PFSK-1 (cell line): Measurements from ENCODE around the gene ABCG8.

Source experiments
- FOXP2 ChIP-seq: optimal IDR thresholded peaks from 2 replicates; pipeline ENCODE3; 2011; ENCODE audit warnings: borderline replicate concordance, control low read depth, inconsistent platforms; ENCODE audit not compliant: insufficient read depth; ENCODE audit errors: extremely low read length, extremely low read depth
- POLR2AphosphoS5 ChIP-seq: IDR thresholded peaks from 2 replicates; pipeline ENCODE4 v1.6.1; 2012; ENCODE audit warnings: low read depth, mild to moderate bottlenecking, control low read depth, low read length, moderate library complexity
- SIN3A ChIP-seq: IDR thresholded peaks from 2 replicates; pipeline ENCODE4 v1.6.1; 2012; ENCODE audit warnings: mild to moderate bottlenecking, low read length, moderate library complexity, borderline replicate concordance; ENCODE audit not compliant: insufficient read depth
- TAF1 ChIP-seq: IDR thresholded peaks from 2 replicates; pipeline ENCODE4 v1.6.1; 2012; ENCODE audit warnings: low read length, control low read depth, borderline replicate concordance; ENCODE audit not compliant: insufficient read depth
- TF ChIP-seq, protein P1 (sequence below), 2 experiments: IDR thresholded peaks; 2 replicates each; pipeline versions ENCODE4 v1.6.1 to v1.8.0; 2011 to 2012; ENCODE audit warnings: low read depth in 2 of 2, low read length in 2 of 2, control low read depth in 1 of 2, inconsistent platforms in 1 of 2, mild to moderate bottlenecking in 1 of 2, moderate library complexity in 1 of 2; ENCODE audit not compliant: insufficient read depth in 1 of 2

The ABCG8 gene

DNA sequence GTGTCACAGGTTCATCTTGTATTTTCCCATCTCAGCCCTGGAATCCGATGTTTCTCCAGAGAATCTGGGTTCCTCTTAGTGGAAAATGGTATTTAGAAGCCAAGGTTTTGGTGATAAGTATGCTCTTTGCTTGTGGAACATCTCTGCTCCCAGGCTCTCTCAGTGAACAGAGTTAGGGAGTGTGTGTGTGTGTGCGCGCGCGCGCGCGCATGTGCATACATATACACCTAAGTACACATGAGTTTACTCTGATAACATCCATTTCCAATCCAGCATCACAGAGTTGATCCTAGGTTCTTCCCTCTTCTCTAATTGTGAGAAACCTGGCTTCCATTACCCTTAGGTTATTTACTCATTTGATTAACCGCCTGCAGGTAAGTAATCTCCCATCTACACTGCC, 41.7 kb downstream of the ABCG8 start:
- TF ChIP-seq, protein P1, sequence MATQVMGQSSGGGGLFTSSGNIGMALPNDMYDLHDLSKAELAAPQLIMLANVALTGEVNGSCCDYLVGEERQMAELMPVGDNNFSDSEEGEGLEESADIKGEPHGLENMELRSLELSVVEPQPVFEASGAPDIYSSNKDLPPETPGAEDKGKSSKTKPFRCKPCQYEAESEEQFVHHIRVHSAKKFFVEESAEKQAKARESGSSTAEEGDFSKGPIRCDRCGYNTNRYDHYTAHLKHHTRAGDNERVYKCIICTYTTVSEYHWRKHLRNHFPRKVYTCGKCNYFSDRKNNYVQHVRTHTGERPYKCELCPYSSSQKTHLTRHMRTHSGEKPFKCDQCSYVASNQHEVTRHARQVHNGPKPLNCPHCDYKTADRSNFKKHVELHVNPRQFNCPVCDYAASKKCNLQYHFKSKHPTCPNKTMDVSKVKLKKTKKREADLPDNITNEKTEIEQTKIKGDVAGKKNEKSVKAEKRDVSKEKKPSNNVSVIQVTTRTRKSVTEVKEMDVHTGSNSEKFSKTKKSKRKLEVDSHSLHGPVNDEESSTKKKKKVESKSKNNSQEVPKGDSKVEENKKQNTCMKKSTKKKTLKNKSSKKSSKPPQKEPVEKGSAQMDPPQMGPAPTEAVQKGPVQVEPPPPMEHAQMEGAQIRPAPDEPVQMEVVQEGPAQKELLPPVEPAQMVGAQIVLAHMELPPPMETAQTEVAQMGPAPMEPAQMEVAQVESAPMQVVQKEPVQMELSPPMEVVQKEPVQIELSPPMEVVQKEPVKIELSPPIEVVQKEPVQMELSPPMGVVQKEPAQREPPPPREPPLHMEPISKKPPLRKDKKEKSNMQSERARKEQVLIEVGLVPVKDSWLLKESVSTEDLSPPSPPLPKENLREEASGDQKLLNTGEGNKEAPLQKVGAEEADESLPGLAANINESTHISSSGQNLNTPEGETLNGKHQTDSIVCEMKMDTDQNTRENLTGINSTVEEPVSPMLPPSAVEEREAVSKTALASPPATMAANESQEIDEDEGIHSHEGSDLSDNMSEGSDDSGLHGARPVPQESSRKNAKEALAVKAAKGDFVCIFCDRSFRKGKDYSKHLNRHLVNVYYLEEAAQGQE (IDR thresholded peaks at IDR 0.05; ENCODE audit: insufficient read depth in 1 of 2, low read depth in 2 of 2, low read length in 2 of 2): no peak
- TF ChIP-seq FOXP2 (no peak), SIN3A (no peak), POLR2AphosphoS5 (no peak), TAF1 (no peak)

DNA sequence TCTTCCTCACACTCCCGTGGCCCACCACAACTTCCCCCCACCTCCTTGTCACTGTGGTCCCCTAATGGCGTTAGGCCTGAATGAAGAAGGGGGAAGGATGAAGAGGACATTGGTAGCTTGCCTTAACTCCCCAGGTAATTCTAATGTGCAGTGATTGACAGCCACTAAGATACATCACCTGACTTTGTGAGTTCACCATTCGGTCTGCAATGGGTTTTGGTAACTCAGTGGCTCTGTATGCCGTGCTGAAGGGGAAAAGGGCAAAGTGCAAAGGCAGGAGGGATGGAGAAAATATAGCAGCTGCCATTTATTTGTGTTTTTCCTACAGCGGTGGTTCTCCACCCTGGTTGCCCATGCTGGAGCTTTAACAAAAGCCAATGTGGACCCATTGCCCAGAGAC, 42.2 kb downstream of the ABCG8 start:
- TF ChIP-seq POLR2AphosphoS5 (no peak), TAF1 (no peak), SIN3A (no peak), FOXP2 (no peak)
- TF ChIP-seq, protein P1 (IDR thresholded peaks at IDR 0.05; ENCODE audit: insufficient read depth in 1 of 2, low read depth in 2 of 2, low read length in 2 of 2): no peak

DNA sequence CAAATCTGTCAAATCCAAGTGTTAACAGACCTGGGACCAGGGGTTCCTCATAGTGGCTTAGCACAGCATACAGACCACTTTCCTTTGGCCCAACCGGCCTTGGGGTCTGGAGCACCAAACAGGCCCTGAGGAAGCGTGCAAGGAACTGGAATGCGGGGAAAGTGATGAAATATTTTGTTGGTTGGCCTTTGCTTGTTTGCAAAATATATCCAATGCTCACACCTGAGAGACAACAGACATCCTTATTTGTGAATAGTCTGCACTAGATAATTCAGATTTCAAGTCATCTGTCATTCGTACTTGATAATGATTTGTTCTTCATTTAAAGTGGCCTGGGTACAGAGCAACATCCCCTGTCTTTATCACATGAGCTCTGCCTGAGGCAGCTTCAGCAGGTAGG, 43.5 kb downstream of the ABCG8 start:
- no peak for TF ChIP-seq FOXP2
- no peak for TF ChIP-seq TAF1
- TF ChIP-seq SIN3A: no peak
- no peak for TF ChIP-seq POLR2AphosphoS5
- TF ChIP-seq, protein P1 (IDR thresholded peaks at IDR 0.05; ENCODE audit: insufficient read depth in 1 of 2, low read depth in 2 of 2, low read length in 2 of 2): no peak

DNA sequence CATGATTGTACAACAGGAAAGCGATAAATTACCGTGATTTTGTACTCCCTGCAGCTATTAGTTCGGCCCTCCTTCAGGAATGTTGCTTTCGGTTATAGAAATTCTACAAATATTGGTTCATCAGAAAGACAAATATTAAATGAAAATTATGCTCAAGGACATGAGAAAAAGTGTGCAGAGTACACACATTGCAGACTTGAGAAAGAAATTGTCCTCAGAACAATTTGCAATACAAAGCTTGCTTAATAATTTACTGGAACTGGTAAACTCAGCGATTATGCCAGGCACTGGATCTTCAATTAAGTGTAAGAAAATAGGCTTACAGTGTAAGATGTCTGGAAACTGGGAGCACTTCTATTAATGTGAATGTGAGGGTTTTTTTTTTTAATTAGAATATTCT, 45.9 kb downstream of the ABCG8 start:
- no peak for TF ChIP-seq FOXP2

DNA sequence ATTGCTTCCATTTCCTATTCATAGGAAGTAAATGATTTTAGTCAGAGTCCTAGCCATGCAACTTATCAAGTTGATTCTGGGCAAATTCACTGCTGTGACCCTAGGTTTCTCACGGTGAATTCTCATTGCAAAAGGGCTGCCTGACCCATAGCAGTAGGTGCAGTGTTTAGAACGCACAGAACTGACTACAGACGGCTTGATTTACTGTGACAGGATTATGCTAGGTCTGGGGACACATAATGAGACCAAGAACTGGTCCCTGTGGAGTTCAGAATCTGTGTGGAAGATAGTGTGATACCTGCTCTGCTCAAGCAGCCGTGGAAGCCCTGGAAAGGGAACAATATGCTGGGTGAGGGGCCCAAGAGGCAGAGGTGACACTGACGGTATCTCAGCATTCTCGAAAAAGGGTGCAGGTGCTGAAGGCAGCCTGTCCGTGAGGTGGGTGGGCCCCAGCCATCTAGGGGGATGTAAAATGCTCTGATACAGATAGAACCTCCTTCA, 46.4 kb downstream of the ABCG8 start:
- no peak for TF ChIP-seq TAF1

DNA sequence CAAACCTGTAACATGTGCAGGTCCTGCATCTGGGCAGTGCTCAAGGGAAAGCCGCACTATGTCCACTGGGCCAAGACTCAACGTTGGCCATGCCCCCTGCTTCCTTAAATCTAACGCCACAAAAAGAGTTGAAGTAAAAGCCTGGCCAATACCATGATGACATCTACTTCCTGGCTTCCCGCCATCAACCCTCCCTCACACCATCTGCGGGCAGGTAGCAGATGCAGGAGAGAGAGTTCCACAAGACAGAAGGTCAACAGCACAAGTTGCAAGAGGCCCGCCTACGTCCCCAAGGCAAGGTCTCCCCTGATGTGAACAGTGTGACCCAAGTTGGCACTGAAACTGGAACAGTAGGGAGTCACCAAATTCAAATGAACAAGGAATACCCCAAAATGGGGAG, 48.4 kb downstream of the ABCG8 start:
- TF ChIP-seq SIN3A (no peak), TAF1 (no peak), FOXP2 (no peak), POLR2AphosphoS5 (no peak)
- TF ChIP-seq, protein P1 (IDR thresholded peaks at IDR 0.05; ENCODE audit: insufficient read depth in 1 of 2, low read depth in 2 of 2, low read length in 2 of 2): no peak
